NCI-H2107 treated with DMSO at 0.1 percent for 48 hours (cell line): ENCODE results near the gene HTRA1.

ENCODE experiments used
- DNase-seq: peaks from one replicate; lab custom pipeline; 2025; ENCODE audit not compliant: unreplicated experiment; lab: John Stamatoyannopoulos, UW

Gene HTRA1

DNA sequence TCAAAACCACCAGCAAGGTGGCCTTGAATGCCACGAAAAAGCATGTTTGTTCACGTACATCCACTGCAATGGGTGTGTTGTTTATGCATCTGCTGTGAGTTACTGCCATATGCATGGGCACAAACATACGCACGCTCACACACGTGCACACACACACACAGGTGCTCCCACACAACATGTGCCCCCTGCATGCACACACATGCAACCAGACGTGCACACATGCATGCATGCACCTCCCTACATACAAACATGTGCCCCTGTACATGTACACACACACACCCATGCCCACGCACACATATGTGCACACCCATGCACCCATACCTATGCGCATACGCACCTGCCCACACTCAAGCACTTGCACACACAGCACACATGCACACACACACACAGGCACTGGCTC is 89.1 kb downstream of the HTRA1 start:
- no peak for DNase-seq

DNA sequence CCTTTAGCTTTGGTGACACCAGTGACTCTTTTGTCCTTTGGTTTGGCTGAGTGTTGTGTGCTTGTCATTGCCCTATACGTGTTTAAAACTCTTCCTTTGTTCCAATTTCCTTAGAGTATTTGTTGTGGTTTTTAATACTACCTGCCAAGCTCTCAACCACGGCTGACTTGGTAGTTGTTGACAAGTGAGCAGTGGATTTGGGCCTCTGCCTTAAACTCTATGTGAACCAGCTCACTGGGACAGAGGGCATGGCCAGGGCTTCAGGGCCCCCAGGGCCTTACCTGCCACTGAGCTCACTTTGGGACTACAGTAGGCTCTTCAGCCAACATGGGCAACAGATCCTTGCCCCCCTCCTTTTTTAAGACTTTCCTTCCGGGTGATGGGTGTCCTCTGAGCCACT is 89.6 kb downstream of the HTRA1 start:
- DNase-seq: no peak

DNA sequence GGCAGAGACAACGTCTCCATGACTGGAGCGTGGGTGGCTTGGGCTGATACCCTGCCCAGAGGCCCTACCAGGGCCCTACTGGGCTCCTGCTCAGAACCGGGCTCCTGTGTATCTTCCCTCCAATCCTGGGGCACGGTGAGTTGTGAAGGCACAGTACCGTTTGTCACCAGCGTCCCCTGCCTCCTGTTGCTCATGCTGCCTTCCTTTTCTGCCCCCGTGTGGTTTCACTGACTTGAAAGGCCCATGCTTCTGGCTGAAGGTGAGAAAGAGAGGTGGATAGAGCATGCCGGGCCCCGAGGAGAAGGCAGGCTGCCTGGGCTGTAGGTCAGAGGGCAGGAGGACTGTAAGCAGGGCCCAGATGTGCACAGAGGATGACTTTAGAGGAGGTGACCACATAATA is 90.1 kb downstream of the HTRA1 start:
- no peak for DNase-seq

DNA sequence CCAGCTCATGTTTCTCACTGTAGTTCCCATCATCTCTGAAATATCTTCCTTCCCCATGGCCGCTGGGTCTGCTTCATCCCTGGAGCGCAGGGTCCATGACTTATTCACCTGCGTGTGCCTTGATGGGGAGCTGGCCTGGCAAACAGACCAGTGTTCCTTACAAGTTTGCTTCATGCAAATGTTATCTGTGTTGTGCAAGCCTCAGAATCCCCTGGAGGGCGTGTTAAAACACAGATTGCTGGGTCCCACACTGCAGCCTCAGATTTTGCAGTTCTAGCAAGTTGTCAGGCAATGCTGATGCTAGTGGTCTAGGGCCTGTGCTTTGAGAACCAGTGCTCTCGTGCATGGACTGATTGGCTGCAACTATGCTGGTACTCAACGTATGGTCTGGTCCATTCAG is 92.0 kb downstream of the HTRA1 start:
- no peak for DNase-seq

DNA sequence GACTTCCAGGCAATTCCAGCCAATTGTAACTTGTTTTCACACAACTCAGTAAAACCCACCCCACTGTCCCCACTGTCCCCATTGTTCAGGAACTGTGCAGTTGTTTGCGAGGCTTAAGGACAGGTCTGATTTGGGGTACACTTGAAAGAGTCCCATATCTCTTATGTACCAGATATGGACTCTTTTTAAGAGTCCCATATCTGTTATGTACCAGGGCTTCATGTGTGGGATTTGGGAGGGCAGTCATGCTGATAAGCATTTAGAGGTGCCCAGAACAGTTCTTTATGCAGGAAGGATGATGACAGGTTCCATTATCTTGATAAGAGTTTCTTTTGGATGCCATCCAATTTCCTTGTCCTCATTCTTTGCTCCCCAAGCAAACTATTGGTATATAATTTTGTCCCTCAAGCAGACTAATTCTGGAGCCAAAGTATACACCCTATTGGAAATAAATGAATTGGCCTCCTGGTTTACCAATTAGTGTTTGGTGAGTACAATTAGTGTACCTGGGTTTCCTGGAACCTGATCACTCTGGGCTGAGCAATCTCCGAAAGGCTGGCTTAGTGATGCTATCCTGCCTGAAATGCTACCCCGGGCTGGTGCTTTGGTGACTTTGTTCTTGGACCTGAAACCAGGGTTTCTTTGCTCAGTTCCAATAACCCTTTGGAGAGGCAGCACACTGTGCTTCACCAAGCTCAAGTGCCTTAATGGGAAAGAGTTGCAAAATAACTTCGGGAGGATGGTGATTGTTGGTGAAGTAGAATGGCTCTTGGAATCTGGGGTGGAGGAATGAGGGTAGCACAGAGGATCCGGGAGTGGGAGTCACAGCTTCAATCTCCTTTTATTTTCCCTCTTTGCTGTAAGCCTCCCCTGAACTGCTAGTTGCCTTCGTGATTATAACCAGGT is 93.0 kb downstream of the HTRA1 start:
- DNase-seq: no peak

DNA sequence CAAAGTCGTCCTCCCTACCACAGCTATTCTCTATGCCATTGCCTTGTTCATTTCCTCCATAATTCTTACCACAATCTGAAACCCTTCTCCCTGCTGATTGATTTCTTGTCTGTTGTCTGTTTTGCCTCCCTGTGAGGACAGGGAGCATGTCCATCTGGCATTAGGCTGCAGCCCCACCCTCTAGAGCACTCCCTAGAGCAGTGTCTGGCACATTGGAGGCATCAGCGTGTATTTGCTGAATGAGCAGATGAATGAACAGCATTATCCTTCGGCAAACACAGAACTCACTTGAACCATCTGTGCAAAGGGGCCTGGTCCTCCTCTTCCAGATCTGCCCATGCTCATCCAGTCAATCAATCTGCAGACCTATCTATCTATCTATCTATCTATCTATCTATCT is 94.1 kb downstream of the HTRA1 start:
- no peak for DNase-seq

DNA sequence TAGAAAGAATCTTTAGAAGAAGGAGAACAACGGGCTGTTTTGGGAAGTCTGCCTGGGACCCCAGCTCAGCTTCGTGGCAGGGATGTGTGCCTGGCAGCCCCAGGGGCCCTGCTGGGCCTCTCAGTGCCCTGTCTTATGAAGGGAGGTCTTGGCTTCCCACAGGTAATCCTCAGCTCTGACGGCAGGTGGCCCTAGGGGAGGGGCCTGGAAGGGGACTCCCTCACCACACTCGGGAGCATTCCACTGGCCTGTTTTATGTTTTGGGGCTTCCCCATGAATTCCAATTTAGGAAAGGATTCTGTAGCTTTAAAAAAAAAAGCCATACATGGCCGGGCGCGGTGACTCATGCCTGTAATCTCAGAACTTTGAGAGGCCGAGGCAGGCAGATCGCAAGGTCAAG is 96.2 kb downstream of the HTRA1 start:
- DNase-seq: no peak

DNA sequence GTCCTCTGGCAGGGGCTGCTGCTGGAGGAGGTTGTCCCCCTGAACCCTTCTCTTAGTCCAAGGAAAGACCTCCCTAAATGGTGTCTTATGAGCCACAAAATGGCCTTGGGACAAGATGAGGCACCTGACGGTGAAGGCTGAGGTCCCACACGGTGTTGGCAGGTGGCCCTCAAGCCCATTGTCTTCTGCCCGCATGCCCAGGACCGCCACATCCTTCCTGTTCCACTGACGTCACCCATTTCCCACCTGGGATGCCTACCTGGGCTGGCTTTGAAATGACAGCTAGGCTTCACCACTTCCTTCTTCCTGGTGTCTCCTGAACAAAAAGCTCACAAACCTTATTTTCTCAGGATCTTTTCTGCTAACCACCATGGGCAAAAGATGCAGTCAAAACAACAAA is 97.1 kb downstream of the HTRA1 start:
- no peak for DNase-seq

DNA sequence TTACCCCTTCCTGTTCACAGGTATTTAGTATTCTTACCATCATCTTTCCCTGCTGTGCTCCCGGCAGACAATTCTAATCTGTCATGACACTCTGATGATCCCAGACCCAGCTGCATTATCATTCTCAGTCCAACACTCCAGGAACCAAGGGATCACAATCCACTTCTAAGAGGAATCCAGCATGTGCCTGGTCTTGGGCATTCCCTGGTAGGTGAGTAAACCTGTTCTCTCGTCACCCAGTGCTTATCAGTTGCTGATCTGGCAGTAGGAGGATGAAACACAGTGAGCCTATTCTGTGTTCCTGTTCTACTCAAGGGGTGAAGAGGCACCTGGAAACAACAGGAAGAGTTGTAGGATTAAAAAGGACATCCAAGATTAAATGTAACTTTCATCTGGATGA is 97.9 kb downstream of the HTRA1 start:
- DNase-seq: no peak

DNA sequence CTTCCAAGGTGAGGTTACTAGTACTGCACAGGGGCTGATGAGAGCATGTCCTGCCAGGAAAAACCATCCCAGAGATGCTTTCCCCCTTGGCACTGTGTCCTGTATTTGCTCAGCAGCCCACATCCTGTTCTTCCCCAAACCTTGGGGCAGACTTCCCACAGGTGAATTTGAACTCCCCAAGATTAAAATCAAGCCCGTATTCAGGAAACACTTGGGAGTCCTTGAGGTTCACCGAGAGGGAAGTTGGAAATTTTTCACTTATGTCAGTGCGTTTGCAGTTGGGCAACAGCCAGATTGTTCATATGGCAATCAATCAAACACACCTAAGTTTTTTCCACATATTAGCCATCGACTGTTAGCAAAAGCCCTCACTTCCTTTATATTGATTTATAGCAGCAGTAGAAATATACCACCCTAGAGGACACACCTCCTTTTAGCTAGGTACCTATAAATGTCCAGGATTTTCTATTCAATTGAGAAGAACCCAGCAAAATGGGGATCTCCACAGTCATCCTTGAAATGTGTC is 99.0 kb downstream of the HTRA1 start, which contains the start of gene DMBT1:
Gene DMBT1, plus strand, starts transcription at position 476 of the 526 bp plus-strand sequence. Its CDS starts 17 bp downstream, at position 493.
- no peak for DNase-seq

DNA sequence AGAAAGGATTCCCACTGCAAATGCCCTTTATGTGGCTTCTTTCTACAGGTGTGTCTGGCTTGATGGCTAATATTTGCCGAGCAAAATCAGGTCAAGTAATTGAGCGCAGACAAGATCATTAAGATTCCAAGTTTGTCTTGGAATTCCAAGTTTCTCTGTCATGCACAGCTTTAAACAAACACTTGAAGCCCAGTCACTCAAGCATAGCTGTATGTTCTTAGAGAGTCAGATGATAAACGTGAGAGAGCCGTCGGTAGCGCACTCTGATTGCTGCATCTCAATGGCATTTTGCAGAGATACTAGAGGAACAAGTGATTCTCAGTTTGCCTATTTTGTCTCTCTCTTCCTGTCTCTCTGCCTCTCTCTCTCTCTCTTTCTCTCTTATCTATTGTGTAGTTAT is 99.9 kb downstream of the HTRA1 start:
- DNase-seq: no peak

DNA sequence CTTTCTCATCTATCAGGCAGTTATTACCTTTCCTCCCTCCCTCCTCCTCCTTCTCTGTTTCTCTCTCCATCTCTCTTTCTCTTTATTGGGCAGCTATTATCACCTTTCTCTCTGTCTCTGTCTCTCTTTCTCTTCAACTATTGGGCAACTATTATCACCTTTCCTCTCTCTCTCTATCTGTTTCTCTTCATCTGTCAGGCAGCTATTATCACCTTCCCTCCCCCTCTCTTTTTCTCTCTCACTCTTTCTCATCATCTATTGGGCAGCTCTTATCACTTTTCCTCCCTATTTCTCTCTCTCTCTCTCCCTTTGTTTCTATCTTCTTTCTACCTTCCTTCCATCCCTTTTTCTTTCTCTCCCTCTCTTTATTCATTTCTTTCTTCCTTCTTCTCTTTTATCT is 100.4 kb downstream of the HTRA1 start:
- no peak for DNase-seq
